GM10266 (cell line): ENCODE results near the gene ADAM33.

ENCODE experiments used
- DNase-seq: peaks from one replicate; pipeline ENCODE4 v3.0.0; 2012; ENCODE audit errors: extremely low spot score
- TF ChIP-seq, protein P1 (sequence below): IDR thresholded peaks from 2 replicates; pipeline ENCODE4 v1.5.1; 2012; ENCODE audit warnings: mild to moderate bottlenecking, low read depth; ENCODE audit not compliant: control insufficient read depth, insufficient read depth; ENCODE audit errors: missing control alignments

The ADAM33 gene

DNA sequence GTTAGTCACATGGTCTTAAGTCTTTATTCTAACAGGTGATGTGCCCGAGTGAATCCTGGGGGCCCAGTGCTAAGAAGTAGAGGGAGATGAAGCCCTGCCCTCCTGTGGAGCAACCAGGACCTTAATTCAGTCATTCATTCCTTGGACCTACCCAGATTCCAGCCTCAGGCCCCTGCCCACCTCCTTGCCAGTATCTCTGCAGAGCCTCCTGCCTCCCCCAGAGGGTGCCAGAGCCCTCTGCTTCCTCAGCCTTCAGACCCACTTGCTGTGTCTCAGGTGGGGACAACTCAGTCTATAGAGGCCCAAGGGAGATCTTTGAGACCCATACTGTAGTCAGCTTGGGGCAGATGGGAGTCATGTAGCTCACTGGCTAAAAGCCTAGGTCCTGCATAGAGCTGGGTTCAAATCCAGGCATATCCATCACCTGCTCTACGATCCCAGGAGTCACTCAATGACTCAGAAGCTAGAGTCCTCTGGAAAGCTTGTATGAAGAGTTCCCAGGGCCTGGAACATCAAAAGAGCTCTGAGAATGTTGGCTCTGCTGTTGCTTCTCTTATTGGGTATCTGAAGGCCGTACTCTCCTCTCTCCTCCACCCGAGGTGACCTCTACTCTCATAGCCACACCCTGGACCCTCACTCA is 34.5 kb upstream of the ADAM33 start:
- DNase-seq = no peak
- TF ChIP-seq, protein P1, sequence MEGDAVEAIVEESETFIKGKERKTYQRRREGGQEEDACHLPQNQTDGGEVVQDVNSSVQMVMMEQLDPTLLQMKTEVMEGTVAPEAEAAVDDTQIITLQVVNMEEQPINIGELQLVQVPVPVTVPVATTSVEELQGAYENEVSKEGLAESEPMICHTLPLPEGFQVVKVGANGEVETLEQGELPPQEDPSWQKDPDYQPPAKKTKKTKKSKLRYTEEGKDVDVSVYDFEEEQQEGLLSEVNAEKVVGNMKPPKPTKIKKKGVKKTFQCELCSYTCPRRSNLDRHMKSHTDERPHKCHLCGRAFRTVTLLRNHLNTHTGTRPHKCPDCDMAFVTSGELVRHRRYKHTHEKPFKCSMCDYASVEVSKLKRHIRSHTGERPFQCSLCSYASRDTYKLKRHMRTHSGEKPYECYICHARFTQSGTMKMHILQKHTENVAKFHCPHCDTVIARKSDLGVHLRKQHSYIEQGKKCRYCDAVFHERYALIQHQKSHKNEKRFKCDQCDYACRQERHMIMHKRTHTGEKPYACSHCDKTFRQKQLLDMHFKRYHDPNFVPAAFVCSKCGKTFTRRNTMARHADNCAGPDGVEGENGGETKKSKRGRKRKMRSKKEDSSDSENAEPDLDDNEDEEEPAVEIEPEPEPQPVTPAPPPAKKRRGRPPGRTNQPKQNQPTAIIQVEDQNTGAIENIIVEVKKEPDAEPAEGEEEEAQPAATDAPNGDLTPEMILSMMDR = peak; percentile 54

DNA sequence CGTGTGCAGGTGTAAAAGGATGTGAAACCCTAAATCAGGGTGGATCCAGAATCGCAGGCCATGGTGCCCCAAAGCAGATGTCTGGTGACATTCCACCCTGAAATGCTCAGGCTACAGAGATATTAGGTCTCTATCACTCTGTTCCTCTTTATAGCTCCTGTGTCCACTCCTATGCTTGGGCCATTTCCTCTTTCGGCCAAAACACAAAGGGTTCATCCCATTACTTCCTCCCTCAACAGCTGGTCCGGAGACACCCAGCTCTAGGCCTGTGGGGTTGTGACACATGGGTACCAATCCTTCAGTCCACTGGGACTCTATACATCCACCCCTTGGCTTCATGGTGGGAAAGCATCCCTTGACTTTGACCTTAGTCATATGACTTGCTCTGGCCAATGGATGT is 32.3 kb upstream of the ADAM33 start:
- no peak for DNase-seq

DNA sequence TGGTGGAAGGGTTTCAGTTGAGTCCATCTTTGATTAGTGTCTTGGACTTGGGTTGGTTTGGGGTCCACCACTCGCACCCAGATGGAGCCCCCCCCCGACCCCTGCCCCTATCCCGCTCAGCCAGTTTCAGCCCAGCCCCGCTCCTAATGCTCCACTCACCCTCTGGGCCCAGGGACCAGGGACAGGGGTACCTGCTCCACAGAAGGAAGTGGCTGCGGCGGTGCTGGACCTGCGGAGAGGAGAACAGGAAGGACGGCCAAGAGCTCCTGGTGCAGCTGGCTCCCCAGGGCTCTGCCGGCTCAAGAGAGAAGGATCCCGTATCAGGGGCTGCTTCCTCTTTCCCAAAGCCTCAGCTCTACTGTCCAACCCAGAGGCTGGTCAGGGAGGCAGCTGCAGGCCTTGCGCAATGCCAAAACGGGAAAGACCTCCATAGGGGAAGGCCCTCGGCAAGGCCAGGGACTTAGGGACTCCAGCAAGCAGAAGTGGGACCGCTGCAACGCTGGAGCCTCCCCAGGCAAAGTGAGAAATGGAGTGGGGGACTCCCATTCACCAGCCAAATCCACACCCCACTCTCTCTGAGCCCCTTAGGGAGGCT is 30.6 kb upstream of the ADAM33 start, which contains the start of gene SIGLEC1:
TSS of gene SIGLEC1 (minus strand) at position 322 of the 595 bp plus-strand sequence. CDS start 5,472 bp downstream, outside the sequence.
- no peak for DNase-seq
- TF ChIP-seq, protein P1 = no peak

More for the DNA sequence above, 32.3 kb upstream of the ADAM33 start:
- TF ChIP-seq, protein P1 = no peak

DNA sequence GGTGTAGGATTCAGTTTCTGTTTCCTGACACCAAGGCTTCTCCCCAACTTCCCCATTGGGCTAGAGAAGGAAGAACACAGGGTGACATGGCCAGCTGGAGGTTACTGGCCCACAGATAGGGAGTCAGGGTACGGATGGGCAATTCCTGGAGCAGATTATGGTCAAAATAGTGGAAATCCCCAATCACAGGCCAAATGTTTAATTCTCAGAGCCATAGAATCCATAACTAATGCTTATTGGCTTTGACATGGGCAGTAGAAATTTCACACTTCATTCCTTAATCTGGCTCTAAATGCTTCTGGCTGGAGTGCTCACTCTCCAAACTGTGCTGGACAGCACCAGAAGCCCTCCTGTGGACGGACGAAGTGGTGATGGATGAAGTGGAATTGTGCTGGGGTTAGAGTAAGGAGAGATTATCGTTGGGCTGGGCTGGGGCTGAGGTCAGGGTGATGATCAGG is 29.7 kb upstream of the ADAM33 start:
- TF ChIP-seq, protein P1 = no peak
- no peak for DNase-seq

DNA sequence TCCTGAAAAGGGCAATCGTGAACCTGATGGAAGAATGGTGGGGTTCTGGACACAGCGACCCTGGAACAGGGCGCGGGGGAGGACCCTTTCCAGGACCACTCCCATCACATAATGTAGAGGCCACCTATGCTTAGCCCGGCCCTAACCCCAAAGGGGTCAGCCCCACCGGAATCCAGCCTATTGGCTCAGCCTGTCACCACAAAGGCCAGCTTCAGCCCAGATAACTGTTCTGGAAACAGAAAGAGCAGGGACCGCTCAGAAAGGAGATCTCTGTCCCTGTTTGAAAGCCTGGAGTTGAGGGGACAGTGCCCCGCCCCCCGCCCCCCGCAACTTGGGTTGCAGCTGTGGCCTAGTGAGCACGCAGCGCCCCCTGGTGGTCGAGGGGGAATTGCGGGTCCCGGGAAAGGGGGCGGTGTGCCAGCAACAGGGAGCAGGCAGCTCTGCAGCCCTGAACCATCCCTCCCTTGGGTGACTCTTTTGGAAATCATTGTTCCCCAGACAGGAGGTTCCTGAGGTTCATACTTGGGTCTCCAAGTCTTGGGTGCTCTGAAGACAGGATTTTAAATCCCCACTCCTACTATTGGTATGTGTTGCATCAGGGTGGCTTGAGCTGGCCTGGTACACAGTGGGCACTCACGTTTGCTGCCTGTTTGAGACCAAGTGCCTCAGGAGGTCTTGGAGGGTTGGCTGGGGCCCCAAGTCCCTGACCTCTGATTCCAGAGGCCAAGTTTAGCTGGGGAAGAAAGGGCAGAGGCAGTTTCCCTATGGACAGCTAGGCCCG is 29.1 kb upstream of the ADAM33 start:
- TF ChIP-seq, protein P1 = peak; percentile 92
- peak; percentile 88 for DNase-seq

DNA sequence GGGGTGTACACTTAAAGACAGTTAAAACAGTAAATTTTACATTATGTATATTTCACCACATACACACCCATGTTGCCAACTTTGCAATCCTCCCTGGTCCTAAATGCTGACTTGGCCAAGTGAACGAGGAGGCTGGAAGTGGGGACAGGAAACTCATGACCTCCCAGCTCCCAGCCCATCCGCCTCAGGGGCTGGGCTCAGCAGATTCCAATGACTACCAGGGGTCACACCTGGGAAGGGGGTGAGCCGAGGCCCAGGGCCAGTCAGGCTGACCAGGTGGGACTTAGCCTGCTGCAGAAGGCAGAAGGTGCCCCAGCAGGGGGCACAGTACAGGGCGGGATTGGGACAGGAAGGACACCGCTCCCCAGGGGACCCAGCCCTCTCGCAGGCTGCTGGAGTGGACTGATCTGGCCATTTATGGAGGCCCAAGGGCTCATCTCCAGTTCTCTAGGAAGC is 28.2 kb upstream of the ADAM33 start:
- DNase-seq = no peak
- TF ChIP-seq, protein P1 = no peak
